ENCODE data around the gene LAMC1.

DNA sequence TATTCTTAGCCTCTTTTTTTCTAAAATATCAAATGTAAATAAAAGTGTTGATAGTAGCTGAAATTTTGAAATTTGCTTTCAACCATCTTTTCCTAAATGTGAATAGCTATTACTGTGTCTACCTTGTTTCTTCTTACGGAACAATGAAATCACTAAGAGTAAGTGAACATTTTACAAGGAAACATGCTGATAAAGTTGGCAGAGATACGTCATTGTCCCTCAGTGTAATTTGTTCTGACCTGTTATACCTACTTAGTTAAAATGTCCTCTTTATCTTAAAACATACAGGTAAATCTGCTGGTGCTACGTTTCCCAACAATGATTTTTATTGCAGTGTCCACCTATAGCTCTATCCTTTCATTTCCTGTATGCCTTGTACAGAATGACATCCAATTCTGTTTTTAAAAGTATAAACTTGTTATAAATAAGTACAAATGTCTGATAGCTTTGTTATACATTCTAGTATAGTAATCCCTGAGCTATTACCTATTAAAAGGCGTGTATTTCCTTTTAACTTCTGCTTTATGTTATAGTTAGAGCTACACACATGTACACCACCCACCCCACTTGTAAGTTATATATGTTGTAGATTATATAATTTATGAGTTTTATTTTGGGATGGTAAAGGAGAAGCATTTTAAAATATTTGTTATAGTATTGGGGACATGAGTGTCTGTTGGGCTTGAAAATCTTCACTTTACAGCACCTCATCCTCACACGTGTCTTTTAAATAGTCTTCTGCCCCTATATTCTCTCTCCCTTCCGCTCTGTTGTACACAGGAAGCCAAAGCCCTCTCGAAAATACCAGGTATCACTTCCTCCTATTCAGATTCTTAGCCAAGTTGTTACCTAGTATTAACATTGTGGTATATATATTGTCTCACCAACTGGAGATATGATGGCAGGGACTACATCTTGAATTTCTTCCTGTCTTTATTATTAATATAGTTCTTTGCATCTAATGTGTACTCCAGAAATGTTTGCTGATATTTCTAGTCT is 25.2 kb downstream of the LAMC1 start:
- no peak for TF ChIP-seq EZH2 (IDR thresholded peaks at IDR 0.05; ENCODE audit: insufficient read depth, poor library complexity, severe bottlenecking)
- no peak for TF ChIP-seq EZH2phosphoT487 (IDR thresholded peaks at IDR 0.05; ENCODE audit: insufficient read depth, low read depth)
